ENCODE data around the gene CNTNAP2. TPM values are rescaled to one million over a fixed set of nuclear protein-coding genes. Genes with fewer than 3 reads are reported as not detected.

The CNTNAP2 gene
- total and polyA plus RNA-seq, 9 of the 15 experiments (the other 6 are each of a cell fraction or from before 2014, with no cell fraction given) = 0.04 to 0.62 (median 0.09) TPM; not detected in 4

DNA sequence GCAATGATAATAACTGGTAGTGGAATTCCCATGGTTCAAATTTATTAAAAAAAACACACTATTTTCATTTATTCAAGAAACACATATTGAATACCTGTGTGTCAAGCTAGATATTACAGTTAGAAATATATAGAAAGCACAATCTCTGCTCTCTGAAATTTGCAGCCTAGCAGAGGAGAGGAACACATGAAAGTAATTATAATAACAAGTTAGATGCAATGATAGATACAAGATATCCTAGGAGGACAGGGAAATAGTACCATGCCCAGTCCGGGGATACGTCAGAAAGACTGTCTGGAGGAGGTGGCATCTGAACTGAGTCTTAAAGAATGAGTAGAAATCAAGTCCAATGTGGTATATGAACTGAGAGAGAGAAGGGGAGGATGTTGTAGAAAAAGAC is 1988.3 kb downstream of the CNTNAP2 start:
- Histone ChIP-seq H3K4me2 (ENCODE audit: insufficient read depth, low read length) (no peak overlapping the region), H3K9me1 (ENCODE audit: control insufficient read depth, insufficient read depth, low read length) (no peaks in the 10 kb centered on the region), H3K79me2 (ENCODE audit: control insufficient read depth, insufficient read depth, low read length) (no peaks in the 10 kb centered on the region), H3K27me3 (ENCODE audit: control insufficient read depth in 2 of 2, insufficient read depth in 2 of 2, low read length in 2 of 2) (no peaks in the 10 kb centered on the region), H2AFZ (ENCODE audit: low read depth, low read length) (no peak overlapping the region), H3K36me3 (ENCODE audit: control insufficient read depth, insufficient read depth, low read length) (no peaks in the 10 kb centered on the region), H3K9ac (ENCODE audit: insufficient read depth in 1 of 2, low read depth in 2 of 2, low read length in 2 of 2) (no peak overlapping the region), H4K20me1 (replicated peaks; ENCODE audit: control insufficient read depth, insufficient read depth, low read length) (no peaks in the 10 kb centered on the region), H3K9me3 (replicated peaks; ENCODE audit: control insufficient read depth, insufficient read depth, low read depth, low read length) (no peaks in the 10 kb centered on the region), H3K4me3 (no peak overlapping the region), H3K27ac (ENCODE audit: extremely low read depth, low read depth, low read length) (no peak overlapping the region), H3K4me1 (replicated peaks in 1 of 2; ENCODE audit: control insufficient read depth in 2 of 2, insufficient read depth in 2 of 2, low read length in 2 of 2) (no peaks in the 10 kb centered on the region)
- no peak for ATAC-seq
- in situ Hi-C loops (cut with MboI) = no loop called here
- CTCF ChIA-PET (ENCODE audit: low intra/inter-chr PET ratio) = no interaction called here
- WGBS (ENCODE audit: insufficient coverage, low coverage, missing lambda C conversion rate) = 0% methylated on average over 2 of the region's 2 CpGs
- BruUV-seq (replicated peaks) = no TSS peak
- POLR2A ChIA-PET = no interaction called here
- TF ChIP-seq, protein P1, sequence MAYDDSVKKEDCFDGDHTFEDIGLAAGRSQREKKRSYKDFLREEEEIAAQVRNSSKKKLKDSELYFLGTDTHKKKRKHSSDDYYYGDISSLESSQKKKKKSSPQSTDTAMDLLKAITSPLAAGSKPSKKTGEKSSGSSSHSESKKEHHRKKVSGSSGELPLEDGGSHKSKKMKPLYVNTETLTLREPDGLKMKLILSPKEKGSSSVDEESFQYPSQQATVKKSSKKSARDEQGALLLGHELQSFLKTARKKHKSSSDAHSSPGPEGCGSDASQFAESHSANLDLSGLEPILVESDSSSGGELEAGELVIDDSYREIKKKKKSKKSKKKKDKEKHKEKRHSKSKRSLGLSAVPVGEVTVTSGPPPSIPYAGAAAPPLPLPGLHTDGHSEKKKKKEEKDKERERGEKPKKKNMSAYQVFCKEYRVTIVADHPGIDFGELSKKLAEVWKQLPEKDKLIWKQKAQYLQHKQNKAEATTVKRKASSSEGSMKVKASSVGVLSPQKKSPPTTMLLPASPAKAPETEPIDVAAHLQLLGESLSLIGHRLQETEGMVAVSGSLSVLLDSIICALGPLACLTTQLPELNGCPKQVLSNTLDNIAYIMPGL (CRISPR knock-in tag; IDR thresholded peaks at IDR 0.05) = no peak
- TF ChIP-seq, protein P2, sequence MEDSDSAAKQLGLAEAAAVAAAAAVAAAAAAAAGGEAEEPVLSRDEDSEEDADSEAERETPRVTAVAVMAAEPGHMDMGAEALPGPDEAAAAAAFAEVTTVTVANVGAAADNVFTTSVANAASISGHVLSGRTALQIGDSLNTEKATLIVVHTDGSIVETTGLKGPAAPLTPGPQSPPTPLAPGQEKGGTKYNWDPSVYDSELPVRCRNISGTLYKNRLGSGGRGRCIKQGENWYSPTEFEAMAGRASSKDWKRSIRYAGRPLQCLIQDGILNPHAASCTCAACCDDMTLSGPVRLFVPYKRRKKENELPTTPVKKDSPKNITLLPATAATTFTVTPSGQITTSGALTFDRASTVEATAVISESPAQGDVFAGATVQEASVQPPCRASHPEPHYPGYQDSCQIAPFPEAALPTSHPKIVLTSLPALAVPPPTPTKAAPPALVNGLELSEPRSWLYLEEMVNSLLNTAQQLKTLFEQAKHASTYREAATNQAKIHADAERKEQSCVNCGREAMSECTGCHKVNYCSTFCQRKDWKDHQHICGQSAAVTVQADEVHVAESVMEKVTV (CRISPR knock-in tag; IDR thresholded peaks at IDR 0.05) = no peak
- no peak for TF ChIP-seq ESRRB (CRISPR knock-in tag; IDR thresholded peaks at IDR 0.05; ENCODE audit: borderline replicate concordance)
- TF ChIP-seq, protein P3, sequence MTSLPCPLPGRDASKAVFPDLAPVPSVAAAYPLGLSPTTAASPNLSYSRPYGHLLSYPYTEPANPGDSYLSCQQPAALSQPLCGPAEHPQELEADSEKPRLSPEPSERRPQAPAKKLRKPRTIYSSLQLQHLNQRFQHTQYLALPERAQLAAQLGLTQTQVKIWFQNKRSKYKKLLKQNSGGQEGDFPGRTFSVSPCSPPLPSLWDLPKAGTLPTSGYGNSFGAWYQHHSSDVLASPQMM (CRISPR knock-in tag; IDR thresholded peaks at IDR 0.05) = no peak
- no peak for TF ChIP-seq ZNF584 (CRISPR knock-in tag; IDR thresholded peaks at IDR 0.05; ENCODE audit: low read depth)
- no peak for TF ChIP-seq TFAM (CRISPR knock-in tag; conservative IDR thresholded peaks at IDR 0.05)
- TF ChIP-seq PURB (CRISPR knock-in tag; IDR thresholded peaks at IDR 0.05; ENCODE audit: low read depth) = no peak
- no peak for TF ChIP-seq PTBP1 (IDR thresholded peaks at IDR 0.05; ENCODE audit: low read depth, low read length)
- TF ChIP-seq, protein P4, sequence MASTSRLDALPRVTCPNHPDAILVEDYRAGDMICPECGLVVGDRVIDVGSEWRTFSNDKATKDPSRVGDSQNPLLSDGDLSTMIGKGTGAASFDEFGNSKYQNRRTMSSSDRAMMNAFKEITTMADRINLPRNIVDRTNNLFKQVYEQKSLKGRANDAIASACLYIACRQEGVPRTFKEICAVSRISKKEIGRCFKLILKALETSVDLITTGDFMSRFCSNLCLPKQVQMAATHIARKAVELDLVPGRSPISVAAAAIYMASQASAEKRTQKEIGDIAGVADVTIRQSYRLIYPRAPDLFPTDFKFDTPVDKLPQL (IDR thresholded peaks at IDR 0.05; ENCODE audit: extremely low read depth, insufficient read length) = no peak
- TF ChIP-seq HOXB6 (CRISPR knock-in tag; IDR thresholded peaks at IDR 0.05; ENCODE audit: borderline replicate concordance) = no peak
- TF ChIP-seq DDX20 (tag; IDR thresholded peaks at IDR 0.05; ENCODE audit: low read depth) = no peak
- TF ChIP-seq ZNF561 (CRISPR knock-in tag; conservative IDR thresholded peaks at IDR 0.05) = no peak
- TF ChIP-seq HDAC3 (IDR thresholded peaks at IDR 0.05; ENCODE audit: borderline replicate concordance, partially characterized antibody) = no peak
- DNase-seq (ENCODE audit: extremely low read depth in 1 of 4, low spot score in 3 of 4) = no peak
- no peak for FAIRE-seq
- intact Hi-C loops (cut with micrococcal nuclease) = no loop called here
